ENCODE results near the gene MDP1. TPM values are rescaled to one million over a fixed set of nuclear protein-coding genes. Genes with fewer than 3 reads are reported as not detected.
"Not testable (repeated sequence)": the region's sequence is repeated elsewhere in the genome, so short reads cannot be mapped to it uniquely, and the experiment has no call there.

MDP1 gene
- total RNA-seq, 1 donor from 2014 or later, result 20.3 TPM

GRCh38 chr14:24231263-24232120, 15.6 kb upstream of the MDP1 start:
- no peak for DNase-seq (ENCODE audit: low spot score)

- no peak for DNase-seq (ENCODE audit: low spot score)
Measured at GRCh38 chr14:24228902-24229301, 13.0 kb upstream of the MDP1 start.

GRCh38 chr14:24226473-24226872, 10.6 kb upstream of the MDP1 start:
- no peak for DNase-seq (ENCODE audit: low spot score)

GRCh38 chr14:24224618-24225071, 8.8 kb upstream of the MDP1 start:
- DNase-seq (ENCODE audit: low spot score), result no peak

GRCh38 chr14:24222987-24223386, 7.1 kb upstream of the MDP1 start:
- DNase-seq (ENCODE audit: low spot score), result not testable (repeated sequence)

GRCh38 chr14:24219521-24219920, 3.7 kb upstream of the MDP1 start:
- no peak for DNase-seq (ENCODE audit: low spot score)

- no peak for DNase-seq (ENCODE audit: low spot score)
Measured at GRCh38 chr14:24219080-24219479, 3.2 kb upstream of the MDP1 start.

GRCh38 chr14:24216876-24217275, 1.0 kb upstream of the MDP1 start:
- DNase-seq (ENCODE audit: low spot score), result not testable (repeated sequence)

- no peak for DNase-seq (ENCODE audit: low spot score)
Measured at GRCh38 chr14:24216345-24216699, 456 bp upstream of the MDP1 start.

GRCh38 chr14:24213866-24214662, 1.8 kb downstream of the MDP1 start:
- no peak for DNase-seq (ENCODE audit: low spot score)

GRCh38 chr14:24212924-24213865, 2.7 kb downstream of the MDP1 start, which contains the start of gene CHMP4A:
Gene CHMP4A, minus strand, starts transcription at chr14:24213488. Its CDS starts 49 bp downstream, at chr14:24213439.
- DNase-seq (ENCODE audit: low spot score), result peak; percentile 97

- no peak for DNase-seq (ENCODE audit: low spot score)
Measured at GRCh38 chr14:24211311-24211710, 4.6 kb downstream of the MDP1 start.

GRCh38 chr14:24207625-24208024, 8.2 kb downstream of the MDP1 start:
- no peak for DNase-seq (ENCODE audit: low spot score)

GRCh38 chr14:24207104-24207551, 8.7 kb downstream of the MDP1 start:
- no peak for DNase-seq (ENCODE audit: low spot score)

- DNase-seq (ENCODE audit: low spot score), result no peak
Measured at GRCh38 chr14:24206260-24207103, 9.4 kb downstream of the MDP1 start.

GRCh38 chr14:24204163-24205146, 11.4 kb downstream of the MDP1 start:
- no peak for DNase-seq (ENCODE audit: low spot score)

- not testable (repeated sequence) for DNase-seq (ENCODE audit: low spot score)
Measured at GRCh38 chr14:24203249-24203886, 12.5 kb downstream of the MDP1 start.

- not testable (repeated sequence) for DNase-seq (ENCODE audit: low spot score)
Measured at GRCh38 chr14:24202538-24202937, 13.3 kb downstream of the MDP1 start.
